ENCODE data around the gene ACBD6.

- TF ChIP-seq EZH2 (IDR thresholded peaks at IDR 0.05; ENCODE audit: insufficient read depth, low read length): no peak
- no peak for TF ChIP-seq CTCF (IDR thresholded peaks at IDR 0.05; ENCODE audit: insufficient read depth, low read depth, low read length)
Observed at GRCh38 chr1:180360333-180361075, 141.9 kb downstream of the ACBD6 start.

All from astrocyte (in vitro differentiated cells and primary cell).